Measurements from ENCODE around the gene MRPL48.
"Not testable (repeated sequence)": the region's sequence is repeated elsewhere in the genome, so short reads cannot be mapped to it uniquely, and the experiment has no call there.

MRPL48 gene

GRCh38 chr11:73787643-73788558 is at the start of gene MRPL48:
Gene MRPL48, plus strand, starts transcription at chr11:73787874. Its CDS starts 98 bp downstream, at chr11:73787972.
- no peak for TF ChIP-seq CTCF (IDR thresholded peaks at IDR 0.05)
- Histone ChIP-seq H3K27ac (peak within 1 kb of the TSS; percentile 29 to 91), H3K4me3 (peak within 1 kb of the TSS; percentile 88)
- peak; percentile 92 for DNase-seq (ENCODE audit: low spot score)

GRCh38 chr11:73743045-73743444 is 44.6 kb upstream of the MRPL48 start:
- Histone ChIP-seq H3K27ac (no peak overlapping the region), H3K4me3 (no peak overlapping the region)
- DNase-seq (ENCODE audit: low spot score), result no peak
- TF ChIP-seq CTCF (IDR thresholded peaks at IDR 0.05), result no peak

- no peak for TF ChIP-seq CTCF (IDR thresholded peaks at IDR 0.05)
- H3K4me3 ChIP-seq, result no peak overlapping the region
- no peak overlapping the region for H3K27ac ChIP-seq
- DNase-seq (ENCODE audit: low spot score), result no peak
Observed at GRCh38 chr11:73746701-73747100, 41.0 kb upstream of the MRPL48 start.

- Histone ChIP-seq H3K4me3 (no peak overlapping the region), H3K27ac (no peak overlapping the region)
- TF ChIP-seq CTCF (IDR thresholded peaks at IDR 0.05), result no peak
- DNase-seq (ENCODE audit: low spot score), result no peak
Observed at GRCh38 chr11:73747762-73748161, 39.9 kb upstream of the MRPL48 start.

GRCh38 chr11:73748300-73748699 is 39.4 kb upstream of the MRPL48 start:
- Histone ChIP-seq H3K27ac (no peak overlapping the region), H3K4me3 (no peak overlapping the region)
- no peak for DNase-seq (ENCODE audit: low spot score)
- TF ChIP-seq CTCF (IDR thresholded peaks at IDR 0.05), result no peak

- TF ChIP-seq CTCF (IDR thresholded peaks at IDR 0.05), result no peak
- no peak overlapping the region for H3K27ac ChIP-seq
- no peak for DNase-seq (ENCODE audit: low spot score)
- H3K4me3 ChIP-seq, result no peak overlapping the region
Observed at GRCh38 chr11:73749118-73749517, 38.6 kb upstream of the MRPL48 start.

GRCh38 chr11:73750228-73750627 is 37.4 kb upstream of the MRPL48 start:
- DNase-seq (ENCODE audit: low spot score), result no peak
- no peak overlapping the region for H3K27ac ChIP-seq

GRCh38 chr11:73750862-73751261 is 36.8 kb upstream of the MRPL48 start:
- H3K4me3 ChIP-seq; DNase-seq (ENCODE audit: low spot score); H3K27ac ChIP-seq: not testable (repeated sequence)

More at GRCh38 chr11:73750228-73750627, 37.4 kb upstream of the MRPL48 start:
- no peak for TF ChIP-seq CTCF (IDR thresholded peaks at IDR 0.05)
- H3K4me3 ChIP-seq, result no peak overlapping the region

Data from coronary artery (tissue), 2 donors.